NCI-H2081 treated with DMSO at 0.1 percent for 48 hours (cell line): ENCODE measurements around the gene EXOC6.
"Not testable (repeated sequence)": the region's sequence is repeated elsewhere in the genome, so short reads cannot be mapped to it uniquely, and the experiment has no call there.

Source experiments
- DNase-seq: peaks from one replicate; lab custom pipeline; 2025; lab: John Stamatoyannopoulos, UW

Gene EXOC6

GRCh38 chr10:93079663-93080349 lies 231.5 kb downstream of the EXOC6 start:
- no peak for DNase-seq

- DNase-seq = no peak
These were observed 232.2 kb downstream of the EXOC6 start for GRCh38 chr10:93080350-93081046.

- DNase-seq = no peak
These were observed 233.0 kb downstream of the EXOC6 start for GRCh38 chr10:93081318-93081717.

GRCh38 chr10:93081834-93082233 lies 233.5 kb downstream of the EXOC6 start:
- DNase-seq = no peak

- DNase-seq = no peak
These were observed 235.6 kb downstream of the EXOC6 start for GRCh38 chr10:93083743-93084539.

- DNase-seq = no peak
These were observed 237.0 kb downstream of the EXOC6 start for GRCh38 chr10:93085272-93085859.

- DNase-seq = no peak
These were observed 238.0 kb downstream of the EXOC6 start for GRCh38 chr10:93086289-93086688.

GRCh38 chr10:93087846-93088245 lies 239.5 kb downstream of the EXOC6 start:
- no peak for DNase-seq

GRCh38 chr10:93088466-93088865 lies 240.1 kb downstream of the EXOC6 start:
- no peak for DNase-seq

GRCh38 chr10:93090619-93091018 lies 242.3 kb downstream of the EXOC6 start:
- no peak for DNase-seq

GRCh38 chr10:93091960-93092359 lies 243.6 kb downstream of the EXOC6 start:
- no peak for DNase-seq

GRCh38 chr10:93095225-93095624 lies 246.9 kb downstream of the EXOC6 start:
- DNase-seq = no peak

- DNase-seq = no peak
These were observed 248.6 kb downstream of the EXOC6 start for GRCh38 chr10:93096901-93097300.

GRCh38 chr10:93097386-93097785 lies 249.1 kb downstream of the EXOC6 start:
- DNase-seq = no peak

GRCh38 chr10:93098816-93099215 lies 250.5 kb downstream of the EXOC6 start:
- DNase-seq = no peak

GRCh38 chr10:93099670-93100069 lies 251.3 kb downstream of the EXOC6 start:
- no peak for DNase-seq

- not testable (repeated sequence) for DNase-seq
These were observed 252.8 kb downstream of the EXOC6 start for GRCh38 chr10:93101148-93101547.

- DNase-seq = no peak
These were observed 255.6 kb downstream of the EXOC6 start for GRCh38 chr10:93103953-93104352.

GRCh38 chr10:93106631-93107072 lies 258.3 kb downstream of the EXOC6 start:
- no peak for DNase-seq
